ENCODE results near the gene GBP7.

- TF ChIP-seq CHD2 (IDR thresholded peaks at IDR 0.05; ENCODE audit: borderline replicate concordance, low read depth, low read length) (no peak), MTA2 (IDR thresholded peaks at IDR 0.05; ENCODE audit: low read depth) (no peak), SPI1 (IDR thresholded peaks at IDR 0.05; ENCODE audit: borderline replicate concordance, insufficient read depth, low read depth, low read length) (peak; percentile 55; the same call in 1 of the 2 replicates), YY1 (IDR thresholded peaks at IDR 0.05; ENCODE audit: low read depth, low read length) (0 out of 2 replicates have a peak, but pooled peaks have one; percentile 47), RFX5 (IDR thresholded peaks at IDR 0.05; ENCODE audit: low read depth, low read length) (no peak), CBFB (IDR thresholded peaks at IDR 0.05; ENCODE audit: low read depth) (no peak), EGR1 (IDR thresholded peaks at IDR 0.05; ENCODE audit: borderline replicate concordance in 1 of 2, low read depth in 2 of 2, low read length in 2 of 2) (no peak), YBX1 (IDR thresholded peaks at IDR 0.05) (no peak), NR2C2 (IDR thresholded peaks at IDR 0.05; ENCODE audit: borderline replicate concordance, control insufficient read depth, insufficient read length, low read depth) (no peak)
- TF ChIP-seq, protein P1, sequence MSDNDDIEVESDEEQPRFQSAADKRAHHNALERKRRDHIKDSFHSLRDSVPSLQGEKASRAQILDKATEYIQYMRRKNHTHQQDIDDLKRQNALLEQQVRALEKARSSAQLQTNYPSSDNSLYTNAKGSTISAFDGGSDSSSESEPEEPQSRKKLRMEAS (IDR thresholded peaks at IDR 0.05; ENCODE audit: low read depth, low read length) = no peak
- TF ChIP-seq, protein P2, sequence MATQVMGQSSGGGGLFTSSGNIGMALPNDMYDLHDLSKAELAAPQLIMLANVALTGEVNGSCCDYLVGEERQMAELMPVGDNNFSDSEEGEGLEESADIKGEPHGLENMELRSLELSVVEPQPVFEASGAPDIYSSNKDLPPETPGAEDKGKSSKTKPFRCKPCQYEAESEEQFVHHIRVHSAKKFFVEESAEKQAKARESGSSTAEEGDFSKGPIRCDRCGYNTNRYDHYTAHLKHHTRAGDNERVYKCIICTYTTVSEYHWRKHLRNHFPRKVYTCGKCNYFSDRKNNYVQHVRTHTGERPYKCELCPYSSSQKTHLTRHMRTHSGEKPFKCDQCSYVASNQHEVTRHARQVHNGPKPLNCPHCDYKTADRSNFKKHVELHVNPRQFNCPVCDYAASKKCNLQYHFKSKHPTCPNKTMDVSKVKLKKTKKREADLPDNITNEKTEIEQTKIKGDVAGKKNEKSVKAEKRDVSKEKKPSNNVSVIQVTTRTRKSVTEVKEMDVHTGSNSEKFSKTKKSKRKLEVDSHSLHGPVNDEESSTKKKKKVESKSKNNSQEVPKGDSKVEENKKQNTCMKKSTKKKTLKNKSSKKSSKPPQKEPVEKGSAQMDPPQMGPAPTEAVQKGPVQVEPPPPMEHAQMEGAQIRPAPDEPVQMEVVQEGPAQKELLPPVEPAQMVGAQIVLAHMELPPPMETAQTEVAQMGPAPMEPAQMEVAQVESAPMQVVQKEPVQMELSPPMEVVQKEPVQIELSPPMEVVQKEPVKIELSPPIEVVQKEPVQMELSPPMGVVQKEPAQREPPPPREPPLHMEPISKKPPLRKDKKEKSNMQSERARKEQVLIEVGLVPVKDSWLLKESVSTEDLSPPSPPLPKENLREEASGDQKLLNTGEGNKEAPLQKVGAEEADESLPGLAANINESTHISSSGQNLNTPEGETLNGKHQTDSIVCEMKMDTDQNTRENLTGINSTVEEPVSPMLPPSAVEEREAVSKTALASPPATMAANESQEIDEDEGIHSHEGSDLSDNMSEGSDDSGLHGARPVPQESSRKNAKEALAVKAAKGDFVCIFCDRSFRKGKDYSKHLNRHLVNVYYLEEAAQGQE (IDR thresholded peaks at IDR 0.05; ENCODE audit: low read depth, low read length) = no peak
- TF ChIP-seq, protein P3, sequence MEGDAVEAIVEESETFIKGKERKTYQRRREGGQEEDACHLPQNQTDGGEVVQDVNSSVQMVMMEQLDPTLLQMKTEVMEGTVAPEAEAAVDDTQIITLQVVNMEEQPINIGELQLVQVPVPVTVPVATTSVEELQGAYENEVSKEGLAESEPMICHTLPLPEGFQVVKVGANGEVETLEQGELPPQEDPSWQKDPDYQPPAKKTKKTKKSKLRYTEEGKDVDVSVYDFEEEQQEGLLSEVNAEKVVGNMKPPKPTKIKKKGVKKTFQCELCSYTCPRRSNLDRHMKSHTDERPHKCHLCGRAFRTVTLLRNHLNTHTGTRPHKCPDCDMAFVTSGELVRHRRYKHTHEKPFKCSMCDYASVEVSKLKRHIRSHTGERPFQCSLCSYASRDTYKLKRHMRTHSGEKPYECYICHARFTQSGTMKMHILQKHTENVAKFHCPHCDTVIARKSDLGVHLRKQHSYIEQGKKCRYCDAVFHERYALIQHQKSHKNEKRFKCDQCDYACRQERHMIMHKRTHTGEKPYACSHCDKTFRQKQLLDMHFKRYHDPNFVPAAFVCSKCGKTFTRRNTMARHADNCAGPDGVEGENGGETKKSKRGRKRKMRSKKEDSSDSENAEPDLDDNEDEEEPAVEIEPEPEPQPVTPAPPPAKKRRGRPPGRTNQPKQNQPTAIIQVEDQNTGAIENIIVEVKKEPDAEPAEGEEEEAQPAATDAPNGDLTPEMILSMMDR (IDR thresholded peaks at IDR 0.05 in 2 of 3, conservative IDR thresholded peaks at IDR 0.05 in 1 of 3; ENCODE audit: control insufficient read depth in 2 of 3, extremely low read depth in 1 of 3, insufficient read depth in 1 of 3, low read depth in 3 of 3, low read length in 3 of 3) = no peak
- TF ChIP-seq, protein P4, sequence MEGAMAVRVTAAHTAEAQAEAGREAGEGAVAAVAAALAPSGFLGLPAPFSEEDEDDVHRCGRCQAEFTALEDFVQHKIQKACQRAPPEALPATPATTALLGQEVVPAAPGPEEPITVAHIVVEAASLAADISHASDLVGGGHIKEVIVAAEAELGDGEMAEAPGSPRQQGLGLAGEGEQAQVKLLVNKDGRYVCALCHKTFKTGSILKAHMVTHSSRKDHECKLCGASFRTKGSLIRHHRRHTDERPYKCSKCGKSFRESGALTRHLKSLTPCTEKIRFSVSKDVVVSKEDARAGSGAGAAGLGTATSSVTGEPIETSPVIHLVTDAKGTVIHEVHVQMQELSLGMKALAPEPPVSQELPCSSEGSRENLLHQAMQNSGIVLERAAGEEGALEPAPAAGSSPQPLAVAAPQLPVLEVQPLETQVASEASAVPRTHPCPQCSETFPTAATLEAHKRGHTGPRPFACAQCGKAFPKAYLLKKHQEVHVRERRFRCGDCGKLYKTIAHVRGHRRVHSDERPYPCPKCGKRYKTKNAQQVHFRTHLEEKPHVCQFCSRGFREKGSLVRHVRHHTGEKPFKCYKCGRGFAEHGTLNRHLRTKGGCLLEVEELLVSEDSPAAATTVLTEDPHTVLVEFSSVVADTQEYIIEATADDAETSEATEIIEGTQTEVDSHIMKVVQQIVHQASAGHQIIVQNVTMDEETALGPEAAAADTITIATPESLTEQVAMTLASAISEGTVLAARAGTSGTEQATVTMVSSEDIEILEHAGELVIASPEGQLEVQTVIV (IDR thresholded peaks at IDR 0.05; ENCODE audit: borderline replicate concordance, partially characterized antibody) = no peak
Measured at GRCh38 chr1:89195476-89195875, 19.7 kb upstream of the GBP7 start.

All from GM12878 (cell line).